Right cardiac atrium (tissue), 5 donors: ENCODE measurements around the gene CFAP61. TPM values are rescaled to one million over a fixed set of nuclear protein-coding genes. Genes with fewer than 3 reads are reported as not detected.
A peak's percentile ranks its signal among the peaks of the same experiment; 100 is the strongest.
"Not testable (repeated sequence)": the region's sequence is repeated elsewhere in the genome, so short reads cannot be mapped to it uniquely, and the experiment has no call there.

ENCODE experiments used
- ATAC-seq, 2 donors: fragments of 200-7000 bp; cut with Tn5 transposase; one replicate each; pipeline versions ENCODE4 v1.8.0 to v1.9.1; 2020; ENCODE audit warnings: moderate library complexity in 2 of 2, mild to moderate bottlenecking in 1 of 2
- DNase-seq, 3 donors: peaks; one replicate each; pipeline ENCODE4 v3.0.0-alpha.2; 2020
- H3K27ac ChIP-seq: one replicate; pipeline ENCODE4 v1.5.1; 2013; ENCODE audit warnings: mild to moderate bottlenecking, low read length, control low read depth, moderate library complexity
- H3K27me3 ChIP-seq: one replicate; pipeline ENCODE4 v1.6.1; 2013; ENCODE audit not compliant: control insufficient read depth, insufficient read depth
- H3K4me1 ChIP-seq: one replicate; pipeline ENCODE4 v1.6.1; 2013; ENCODE audit warnings: low read length; ENCODE audit not compliant: control insufficient read depth, insufficient read depth
- H3K4me3 ChIP-seq: one replicate; pipeline ENCODE4 v1.5.1; 2013; ENCODE audit warnings: low read length, control low read depth
- H3K9me3 ChIP-seq: one replicate; pipeline ENCODE4 v1.6.1; 2013; ENCODE audit warnings: low read length; ENCODE audit not compliant: control insufficient read depth
- WGBS: extraction: QIAGEN DNeasy Blood & Tissue Kit; methylation state at CpG from one replicate; pipeline ENCODE4 v1.1.7; 2013; 5-methylcytosine and 5-hydroxymethylcytosine counted together
- intact Hi-C, 4 donors: fragments of 100-400 bp; cut with DNase I; formaldehyde crosslinking; loops; one replicate each; pipeline versions ENCODE4 v1.11.0 to v1.14.0; 2022 to 2023
- polyA plus RNA-seq: library from polyadenylated mRNA; stranded (reverse); fragments of 200-250 nt; gene quantifications from one replicate; pipeline ENCODE4 v1.2.3, GENCODE V29; 2013
- total RNA-seq, 4 donors: library from RNA; stranded (reverse); fragmentation: NEBNext Ultra II Directional; extraction: Animal tissue kit (Norgen Biotek cat#: 25700); gene quantifications; one replicate each; pipeline ENCODE4 v1.2.1, GENCODE V29; 2021
- donor health status: healthy with polysubstance abuse.
- donor health status: DM: no; HTN: yes; CAD: no.
- donor health status: DM: no; HTN: no; CAD: no.
- donor health status: DM: no; HTN: yes; CAD: no; lungs with severe emphysema.
- donor health status: DM: yes; HTN: yes; CAD: no.

CFAP61 gene
- total and polyA plus RNA-seq, 5 donors = 0.11 to 2.4 (median 0.74) TPM; not detected in 1

GRCh38 chr20:20211274-20211987, 159.1 kb downstream of the CFAP61 start:
- no peaks in the 10 kb centered on the region for H3K9me3 ChIP-seq
- WGBS = 66% methylated on average over 5 of the region's 5 CpGs
- no peak overlapping the region for H3K4me3 ChIP-seq
- intact Hi-C loops = no loop called here
- H3K4me1 ChIP-seq = peaks cover 2% of the 10 kb centered on the region
- no peaks in the 10 kb centered on the region for H3K27me3 ChIP-seq
- H3K27ac ChIP-seq = no peak overlapping the region
- ATAC-seq (no peak), DNase-seq (no peak)

GRCh38 chr20:20211988-20212518, 159.7 kb downstream of the CFAP61 start:
- intact Hi-C loops = no loop called here
- peaks cover 2% of the 10 kb centered on the region for H3K4me1 ChIP-seq

GRCh38 chr20:20212675-20213096, 160.4 kb downstream of the CFAP61 start:
- WGBS = 72% methylated on average over 5 of the region's 5 CpGs
- DNase-seq = peak in 1 of 3 donors; percentile 58
- H3K4me1 ChIP-seq = peaks cover 2% of the 10 kb centered on the region

More at GRCh38 chr20:20211988-20212518, 159.7 kb downstream of the CFAP61 start:
- Histone ChIP-seq H3K4me3 (no peak overlapping the region), H3K27me3 (no peaks in the 10 kb centered on the region), H3K27ac (no peak overlapping the region), H3K9me3 (no peaks in the 10 kb centered on the region)
- ATAC-seq = no peak
- DNase-seq = no peak
- 76% methylated on average over 11 of the region's 11 CpGs for WGBS

GRCh38 chr20:20213526-20214121, 161.3 kb downstream of the CFAP61 start:
- intact Hi-C loops = no loop called here
- DNase-seq (no peak), ATAC-seq (no peak)
- WGBS = 71% methylated on average over 5 of the region's 5 CpGs
- H3K27ac ChIP-seq = no peak overlapping the region
- H3K9me3 ChIP-seq = no peaks in the 10 kb centered on the region
- peaks cover 2% of the 10 kb centered on the region for H3K4me1 ChIP-seq
- H3K27me3 ChIP-seq = no peaks in the 10 kb centered on the region
- H3K4me3 ChIP-seq = no peak overlapping the region

More at GRCh38 chr20:20212675-20213096, 160.4 kb downstream of the CFAP61 start:
- Histone ChIP-seq H3K27me3 (no peaks in the 10 kb centered on the region), H3K9me3 (no peaks in the 10 kb centered on the region), H3K27ac (no peak overlapping the region), H3K4me3 (no peak overlapping the region)
- ATAC-seq = peak in 1 of 2 donors; percentile 57
- intact Hi-C loops = no loop called here

- no peaks in the 10 kb centered on the region for H3K27me3 ChIP-seq
- H3K9me3 ChIP-seq = no peaks in the 10 kb centered on the region
- H3K4me1 ChIP-seq = peaks cover 2% of the 10 kb centered on the region
- no peak overlapping the region for H3K27ac ChIP-seq
- DNase-seq (peak in 1 of 3 donors; percentile 52), ATAC-seq (peak; percentile 34 to 54)
- WGBS = 42% methylated on average over 7 of the region's 7 CpGs
- H3K4me3 ChIP-seq = no peak overlapping the region
- intact Hi-C loops = no loop called here
Observed at GRCh38 chr20:20214757-20215275, 162.5 kb downstream of the CFAP61 start.

GRCh38 chr20:20215976-20216727, 163.8 kb downstream of the CFAP61 start:
- H3K27ac ChIP-seq = peak overlapping the region; percentile 61
- WGBS = 33% methylated on average over 12 of the region's 12 CpGs
- DNase-seq (peak in 1 of 3 donors; percentile 55), ATAC-seq (peak; percentile 86 to 87)
- no peak overlapping the region for H3K4me3 ChIP-seq
- H3K9me3 ChIP-seq = no peaks in the 10 kb centered on the region
- peaks cover 2% of the 10 kb centered on the region for H3K4me1 ChIP-seq
- intact Hi-C loops = no loop called here
- no peaks in the 10 kb centered on the region for H3K27me3 ChIP-seq

GRCh38 chr20:20216941-20217340, 164.6 kb downstream of the CFAP61 start:
- 48% methylated on average over 2 of the region's 2 CpGs for WGBS
- intact Hi-C loops = no loop called here
- no peaks in the 10 kb centered on the region for H3K9me3 ChIP-seq
- no peak for DNase-seq
- H3K27ac ChIP-seq = no peak overlapping the region
- no peak for ATAC-seq
- no peak overlapping the region for H3K4me3 ChIP-seq
- peaks cover 2% of the 10 kb centered on the region for H3K4me1 ChIP-seq
- no peaks in the 10 kb centered on the region for H3K27me3 ChIP-seq

GRCh38 chr20:20217621-20218020, 165.3 kb downstream of the CFAP61 start:
- no peaks in the 10 kb centered on the region for H3K27me3 ChIP-seq

GRCh38 chr20:20218106-20218505, 165.8 kb downstream of the CFAP61 start:
- H3K27ac ChIP-seq, H3K27me3 ChIP-seq, DNase-seq, H3K9me3 ChIP-seq, intact Hi-C loops, H3K4me1 ChIP-seq, H3K4me3 ChIP-seq, ATAC-seq: not testable (repeated sequence)
- 82% methylated on average over 4 of the region's 4 CpGs for WGBS

More at GRCh38 chr20:20217621-20218020, 165.3 kb downstream of the CFAP61 start:
- Histone ChIP-seq H3K4me3 (no peak overlapping the region), H3K4me1 (peaks cover 2% of the 10 kb centered on the region), H3K9me3 (no peaks in the 10 kb centered on the region), H3K27ac (no peak overlapping the region)
- ATAC-seq (no peak), DNase-seq (no peak)
- WGBS = 70% methylated on average over 1 of the region's 1 CpG
- intact Hi-C loops = no loop called here

GRCh38 chr20:20219016-20219415, 166.7 kb downstream of the CFAP61 start:
- H3K4me1 ChIP-seq = peaks cover 2% of the 10 kb centered on the region
- H3K9me3 ChIP-seq = no peaks in the 10 kb centered on the region
- H3K27me3 ChIP-seq = no peaks in the 10 kb centered on the region
- DNase-seq (no peak), ATAC-seq (no peak)
- H3K27ac ChIP-seq = no peak overlapping the region
- 92% methylated on average over 2 of the region's 2 CpGs for WGBS
- intact Hi-C loops = no loop called here
- H3K4me3 ChIP-seq = no peak overlapping the region
